AG20443 (cell line): ENCODE results near the gene GBA3.

ENCODE experiments used
- DNase-seq: peaks from one replicate; pipeline ENCODE4 v3.0.0; 2012; ENCODE audit warnings: low spot score, mixed read lengths

Gene GBA3

DNA sequence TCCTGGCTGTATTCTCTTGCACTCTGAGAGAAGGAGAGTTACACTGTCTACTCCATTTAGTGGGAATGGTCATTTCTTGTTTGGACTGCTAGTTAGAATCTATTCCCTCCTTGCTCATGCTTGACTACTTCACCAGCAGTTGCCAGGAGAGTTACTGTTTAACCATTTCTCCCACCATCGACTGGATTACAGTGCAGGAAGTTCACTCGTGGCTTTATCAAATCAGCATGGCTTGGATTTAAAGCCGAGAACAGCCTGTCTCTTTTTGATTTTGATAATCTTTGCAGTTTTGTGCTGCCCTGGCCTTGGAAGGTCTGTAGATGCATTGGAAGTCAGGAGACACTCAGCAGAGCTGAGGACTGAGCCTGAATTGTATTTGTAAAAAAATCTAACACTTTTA lies 3.2 kb downstream of the GBA3 start:
- no peak for DNase-seq

- DNase-seq, result no peak
Measured at GRCh38 chr4:22703912-22704311, 11.2 kb downstream of the GBA3 start.

DNA sequence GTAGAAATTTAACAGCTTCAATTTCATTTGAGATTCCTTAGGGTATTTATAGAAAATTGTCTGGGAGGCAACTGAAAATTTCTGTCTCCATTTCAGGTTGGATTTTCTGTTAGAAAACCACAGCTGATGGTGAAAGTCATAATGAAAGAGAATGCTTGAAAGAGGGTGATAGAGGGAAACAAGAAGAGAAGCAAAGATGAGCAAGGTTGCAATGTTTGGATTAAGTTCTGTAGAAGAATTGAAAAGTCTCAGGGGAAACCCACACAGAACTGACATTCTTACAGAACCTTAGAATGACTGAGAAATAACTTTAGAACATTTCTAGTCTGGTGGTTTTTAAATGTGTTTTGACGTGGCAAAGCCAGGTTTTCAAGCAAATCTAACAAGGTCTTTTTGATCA lies 14.7 kb downstream of the GBA3 start:
- no peak for DNase-seq

DNA sequence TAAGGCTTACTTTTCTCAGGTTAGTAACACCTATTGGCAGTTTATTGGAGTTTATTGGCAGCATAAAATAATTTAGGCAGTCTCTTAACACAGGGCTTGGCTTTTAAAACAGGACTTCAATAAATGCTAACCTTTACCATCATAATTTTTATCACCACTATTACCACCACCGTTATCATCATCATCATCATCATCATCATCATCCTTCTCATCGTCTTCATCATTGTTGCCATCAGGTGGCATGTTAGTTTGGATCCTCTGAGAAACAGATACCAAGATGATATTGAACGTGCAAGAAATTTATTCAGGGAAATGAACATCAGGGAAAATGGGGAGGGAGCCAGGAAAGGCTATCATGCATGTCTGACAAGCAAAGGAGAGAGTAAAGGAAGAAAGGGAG lies 16.2 kb downstream of the GBA3 start:
- DNase-seq, result no peak

- DNase-seq, result no peak
Measured at GRCh38 chr4:22712105-22712504, 19.4 kb downstream of the GBA3 start.

- no peak for DNase-seq
Measured at GRCh38 chr4:22712529-22712928, 19.8 kb downstream of the GBA3 start.

DNA sequence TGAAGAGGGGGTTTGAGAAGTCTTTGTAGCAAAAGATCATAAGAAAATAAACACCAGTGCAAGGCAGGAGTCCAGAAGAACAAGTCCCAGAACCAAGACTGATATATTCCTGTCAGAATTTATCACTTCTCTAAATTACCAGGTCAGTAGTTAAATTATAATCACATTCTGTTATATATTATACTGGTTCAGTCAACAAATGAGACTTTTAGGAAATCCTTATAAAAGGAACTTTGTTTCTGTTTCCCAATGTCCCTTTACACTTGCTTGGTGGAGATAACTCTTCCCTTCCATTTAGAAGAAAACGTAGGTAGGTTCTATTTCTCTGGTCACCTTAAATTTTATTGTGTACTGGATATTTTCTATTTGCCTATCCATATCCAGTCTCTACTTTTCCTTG lies 21.1 kb downstream of the GBA3 start:
- no peak for DNase-seq

- DNase-seq, result no peak
Measured at GRCh38 chr4:22719218-22719617, 26.5 kb downstream of the GBA3 start.

DNA sequence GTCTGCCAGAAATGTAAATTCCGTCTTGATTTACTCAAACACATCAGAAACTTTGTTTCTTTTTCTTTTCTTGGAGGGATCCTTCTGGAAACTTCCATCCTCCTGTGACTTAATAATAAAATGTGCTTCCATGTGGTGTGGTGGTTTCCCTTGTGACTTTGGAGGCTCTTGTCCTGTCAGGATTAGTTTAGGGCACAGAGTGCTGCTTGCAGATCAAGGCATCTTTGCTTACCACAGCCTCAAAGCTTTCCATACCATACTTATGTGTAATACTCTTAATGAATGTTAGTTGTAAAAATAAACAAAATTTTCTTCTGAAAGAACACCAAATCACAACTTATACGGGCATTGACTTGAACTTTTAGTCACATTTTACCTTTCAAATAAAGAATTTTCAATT lies 27.4 kb downstream of the GBA3 start:
- DNase-seq, result no peak

DNA sequence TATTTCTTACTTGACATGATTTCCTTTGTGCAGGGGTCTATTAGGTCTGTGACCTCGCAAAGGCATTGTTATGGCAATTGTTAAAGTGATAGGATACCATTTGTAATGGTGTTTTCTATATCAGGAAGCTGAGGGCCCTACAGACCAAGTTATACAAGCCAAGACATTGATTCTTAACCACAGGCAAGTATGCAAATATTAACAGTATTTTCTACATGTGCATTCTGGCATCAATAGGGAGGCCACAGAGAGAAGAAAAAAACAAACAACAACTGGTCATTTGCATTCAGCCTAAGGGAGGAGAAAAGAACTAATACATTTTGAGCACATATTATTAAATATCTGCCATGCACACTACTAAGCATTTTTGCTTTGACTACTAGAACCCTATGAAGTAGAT lies 28.5 kb downstream of the GBA3 start:
- DNase-seq, result no peak

DNA sequence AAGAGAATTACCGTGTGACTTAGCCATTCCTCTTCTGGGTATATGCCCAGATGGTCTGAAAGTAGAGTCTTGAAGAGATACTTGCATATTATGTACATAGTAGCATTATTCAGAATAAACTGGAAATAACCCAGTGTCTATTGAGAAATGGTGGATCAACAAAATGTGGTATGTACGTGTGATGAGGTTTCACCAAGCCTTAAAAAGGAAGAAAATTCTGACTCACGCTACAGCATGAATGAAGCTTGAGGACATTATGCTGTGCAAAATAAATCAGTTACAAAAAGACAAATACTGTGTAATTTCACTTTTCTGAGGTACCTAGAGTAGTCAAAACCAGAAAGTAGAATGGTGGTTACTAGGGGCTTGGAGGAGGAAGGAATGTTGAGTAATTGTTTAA lies 37.3 kb downstream of the GBA3 start:
- no peak for DNase-seq

DNA sequence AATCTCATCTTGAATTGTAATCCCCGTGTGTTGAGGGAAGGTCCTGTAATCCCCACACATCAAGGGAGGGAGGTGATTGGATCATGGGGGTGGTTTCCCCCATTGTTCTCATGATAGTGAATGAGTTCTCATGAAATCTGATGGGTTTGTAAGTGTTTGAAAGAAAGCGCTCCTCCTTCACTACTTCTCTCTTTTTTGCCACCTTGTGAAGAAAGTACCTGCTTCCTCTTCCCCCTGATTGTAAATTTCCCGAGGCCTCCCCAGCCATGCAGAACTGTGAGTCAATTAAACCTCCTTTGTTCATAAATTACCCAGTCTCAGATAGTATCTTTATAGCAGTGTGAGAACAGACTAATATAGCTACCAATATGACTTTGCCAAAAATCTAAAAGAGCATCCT lies 41.1 kb downstream of the GBA3 start:
- no peak for DNase-seq

- no peak for DNase-seq
Measured at GRCh38 chr4:22736912-22737311, 44.2 kb downstream of the GBA3 start.

- no peak for DNase-seq
Measured at GRCh38 chr4:22739968-22740367, 47.2 kb downstream of the GBA3 start.

- DNase-seq, result no peak
Measured at GRCh38 chr4:22741744-22742143, 49.0 kb downstream of the GBA3 start.

DNA sequence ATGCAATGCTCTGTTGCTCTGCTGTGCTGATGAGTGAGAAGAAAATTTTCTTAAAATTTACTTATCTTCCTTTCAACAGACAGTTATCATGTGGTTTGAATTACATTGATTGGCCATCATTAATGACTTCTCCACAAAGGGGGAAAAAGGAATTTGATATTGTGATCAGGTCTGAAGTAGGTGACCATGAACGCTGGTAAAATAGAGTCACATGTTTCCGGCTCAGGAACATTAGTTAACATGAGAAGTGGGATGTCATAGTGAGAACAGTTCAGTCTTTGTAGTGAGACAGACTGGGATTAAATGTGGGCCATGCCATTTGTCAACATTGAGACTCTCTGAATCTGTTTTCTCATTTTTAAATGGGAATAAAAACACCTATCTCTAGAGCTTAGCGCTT lies 50.6 kb downstream of the GBA3 start:
- DNase-seq, result no peak

GRCh38 chr4:22744478-22745062 lies 51.8 kb downstream of the GBA3 start:
- no peak for DNase-seq

DNA sequence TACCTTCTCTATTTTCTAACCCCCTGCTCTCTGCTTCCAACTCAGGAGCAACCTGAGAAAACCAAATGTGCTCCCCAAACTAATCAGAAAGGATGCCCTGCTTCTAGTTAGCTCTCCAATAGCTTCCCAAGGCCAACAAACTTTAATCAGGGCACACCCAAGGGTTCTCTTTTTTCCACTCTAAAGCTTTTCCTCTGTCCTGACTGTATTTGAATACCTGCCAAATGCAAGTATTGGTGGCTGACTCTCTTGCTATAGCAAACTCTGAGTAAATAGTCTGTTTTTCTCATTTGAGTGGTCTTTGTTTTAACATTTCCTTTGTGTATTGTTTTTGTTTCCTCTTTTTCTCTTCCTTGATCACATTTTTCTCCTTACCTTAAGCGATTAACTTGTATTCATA lies 52.5 kb downstream of the GBA3 start:
- DNase-seq, result no peak

DNA sequence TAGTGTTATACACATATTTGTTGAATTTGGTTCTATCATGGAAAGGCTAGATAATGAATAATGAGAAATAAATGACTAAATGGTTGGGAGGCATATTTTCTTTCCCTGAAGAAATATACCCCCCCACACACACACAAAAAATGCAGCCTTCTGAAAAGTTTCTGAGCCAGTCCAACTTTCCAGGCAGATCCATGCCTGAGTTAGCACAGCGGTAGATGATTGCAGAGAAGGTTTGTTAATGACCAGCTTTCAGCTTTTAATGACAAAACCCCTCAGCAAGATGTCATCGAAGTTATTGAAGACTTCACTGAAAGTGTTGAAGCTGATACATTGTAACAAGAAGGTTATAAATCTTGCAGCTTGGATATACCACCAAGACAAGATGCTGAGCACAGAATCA lies 61.4 kb downstream of the GBA3 start:
- DNase-seq, result no peak

DNA sequence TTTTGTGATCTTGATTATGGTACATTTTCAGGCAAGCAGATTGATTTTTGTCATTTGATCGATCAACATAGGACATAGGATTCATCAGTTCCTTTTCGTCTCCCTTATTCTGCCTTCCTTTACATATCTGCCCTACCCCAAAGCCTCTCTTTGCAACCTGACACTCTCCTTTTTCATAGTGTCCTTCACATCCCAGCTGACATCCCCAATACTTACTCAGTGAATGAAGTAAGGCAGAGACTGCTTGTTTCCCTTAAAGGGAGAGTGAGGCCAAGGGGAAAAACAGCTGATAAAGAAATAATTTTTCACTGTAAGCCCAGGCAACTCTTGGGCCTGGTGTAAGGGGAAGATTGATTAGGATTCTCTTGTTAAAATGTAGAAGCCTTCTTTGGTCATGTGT lies 69.8 kb downstream of the GBA3 start:
- no peak for DNase-seq

- DNase-seq, result no peak
Measured at GRCh38 chr4:22764183-22764582, 71.4 kb downstream of the GBA3 start.

DNA sequence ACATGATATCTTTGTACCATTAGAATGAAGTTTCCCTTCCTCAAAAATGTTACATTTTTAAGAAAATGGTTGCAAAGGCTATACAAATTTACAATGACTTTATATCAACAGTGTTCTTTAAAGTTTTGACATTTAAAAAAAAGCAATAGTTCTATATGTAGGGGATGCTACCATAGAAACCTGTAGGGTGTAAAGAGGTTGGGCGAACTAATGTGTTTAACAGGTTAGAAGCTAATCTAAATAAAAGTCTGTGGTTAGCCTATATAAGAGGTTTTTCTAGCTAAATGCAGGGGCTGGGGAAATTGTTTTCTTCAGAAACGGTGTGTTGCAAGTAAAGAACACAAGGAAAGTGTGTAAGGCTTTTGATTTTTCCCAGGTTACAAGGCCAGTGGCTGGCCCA lies 73.3 kb downstream of the GBA3 start:
- DNase-seq, result no peak

- no peak for DNase-seq
Measured at GRCh38 chr4:22778547-22779163, 85.9 kb downstream of the GBA3 start.

- no peak for DNase-seq
Measured at GRCh38 chr4:22780317-22780716, 87.6 kb downstream of the GBA3 start.

DNA sequence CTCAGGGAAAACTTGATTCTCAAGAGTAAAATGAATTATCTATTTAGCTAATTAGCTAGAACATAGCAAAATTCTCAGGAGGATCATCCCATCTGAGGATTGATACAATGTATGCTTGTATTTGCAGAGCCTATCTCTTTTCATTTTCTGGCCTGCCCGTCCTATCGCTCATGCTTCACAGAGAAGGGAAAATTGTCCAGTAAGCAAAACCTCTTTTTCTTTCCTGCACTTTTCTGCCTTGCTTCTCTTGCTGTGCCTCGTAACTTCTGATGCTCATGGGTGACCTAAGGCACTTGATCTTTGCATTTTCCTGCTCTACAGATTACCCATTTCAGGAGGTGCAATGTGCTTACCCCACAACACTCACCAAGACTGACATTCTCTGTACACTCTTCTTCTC lies 88.1 kb downstream of the GBA3 start:
- DNase-seq, result no peak
